ENCODE measurements around the gene QRSL1.

- no peak for TF ChIP-seq CTCF (conservative IDR thresholded peaks at IDR 0.05; ENCODE audit: low read depth, low read length)
- TF ChIP-seq POLR2A (IDR thresholded peaks at IDR 0.05; ENCODE audit: low read depth, low read length), result no peak
- TF ChIP-seq MAFK (IDR thresholded peaks at IDR 0.05; ENCODE audit: low read depth, low read length), result no peak
- TF ChIP-seq FOS (IDR thresholded peaks at IDR 0.05; ENCODE audit: low read depth, low read length), result no peak
- no peak for TF ChIP-seq SMC3 (IDR thresholded peaks at IDR 0.05; ENCODE audit: low read depth, low read length)
- no peak for TF ChIP-seq CEBPB (IDR thresholded peaks at IDR 0.05; ENCODE audit: low read depth, low read length)
- no peak for TF ChIP-seq RFX5 (IDR thresholded peaks at IDR 0.05; ENCODE audit: low read depth, low read length)
- TF ChIP-seq USF2 (IDR thresholded peaks at IDR 0.05; ENCODE audit: low read depth, low read length), result no peak
- no peak for TF ChIP-seq NFE2L2 (IDR thresholded peaks at IDR 0.05; ENCODE audit: low read depth, low read length)
- no peak for TF ChIP-seq MXI1 (IDR thresholded peaks at IDR 0.05; ENCODE audit: borderline replicate concordance, low read depth, low read length)
- TF ChIP-seq BHLHE40 (IDR thresholded peaks at IDR 0.05; ENCODE audit: low read depth, low read length), result no peak
- TF ChIP-seq MAZ (IDR thresholded peaks at IDR 0.05; ENCODE audit: borderline replicate concordance, low read depth, low read length), result no peak
These were observed 12.1 kb upstream of the QRSL1 start for GRCh38 chr6:106617302-106617701.

All from IMR-90 (cell line).